B cell (primary cell): Measurements from ENCODE around the gene CLASP2.

ENCODE experiments used
- EZH2 ChIP-seq: IDR thresholded peaks from 2 replicates; pipeline ENCODE4 v1.6.1; 2012; ENCODE audit warnings: borderline replicate concordance, low read depth, mild to moderate bottlenecking, moderate library complexity, low read length; ENCODE audit not compliant: insufficient read depth, poor library complexity, severe bottlenecking
- TF ChIP-seq, protein P1 (sequence below): fragments of 200-600 bp; IDR thresholded peaks from one replicate; pipeline ENCODE4 v1.8.0; 2022; ENCODE audit warnings: antibody characterized with exemption, mild to moderate bottlenecking

DNA sequence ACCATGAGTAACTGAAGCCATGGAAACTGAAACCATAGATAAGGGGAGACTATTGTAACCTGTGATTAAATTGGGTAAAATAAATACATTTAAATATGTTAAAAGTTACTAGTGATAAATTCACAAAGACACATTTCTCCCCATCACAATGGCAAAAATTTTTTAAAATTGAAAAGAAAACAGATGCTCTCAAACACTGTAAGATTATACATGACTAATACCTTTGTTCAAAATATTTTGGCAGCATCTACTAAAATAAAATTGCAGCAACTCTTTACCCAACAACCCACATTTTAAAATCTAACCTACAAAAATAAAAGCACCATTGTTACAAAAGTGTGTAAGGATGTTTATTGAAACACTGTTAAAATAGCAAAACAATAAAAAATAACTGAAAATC, 93.3 kb downstream of the CLASP2 start:
- TF ChIP-seq, protein P1, sequence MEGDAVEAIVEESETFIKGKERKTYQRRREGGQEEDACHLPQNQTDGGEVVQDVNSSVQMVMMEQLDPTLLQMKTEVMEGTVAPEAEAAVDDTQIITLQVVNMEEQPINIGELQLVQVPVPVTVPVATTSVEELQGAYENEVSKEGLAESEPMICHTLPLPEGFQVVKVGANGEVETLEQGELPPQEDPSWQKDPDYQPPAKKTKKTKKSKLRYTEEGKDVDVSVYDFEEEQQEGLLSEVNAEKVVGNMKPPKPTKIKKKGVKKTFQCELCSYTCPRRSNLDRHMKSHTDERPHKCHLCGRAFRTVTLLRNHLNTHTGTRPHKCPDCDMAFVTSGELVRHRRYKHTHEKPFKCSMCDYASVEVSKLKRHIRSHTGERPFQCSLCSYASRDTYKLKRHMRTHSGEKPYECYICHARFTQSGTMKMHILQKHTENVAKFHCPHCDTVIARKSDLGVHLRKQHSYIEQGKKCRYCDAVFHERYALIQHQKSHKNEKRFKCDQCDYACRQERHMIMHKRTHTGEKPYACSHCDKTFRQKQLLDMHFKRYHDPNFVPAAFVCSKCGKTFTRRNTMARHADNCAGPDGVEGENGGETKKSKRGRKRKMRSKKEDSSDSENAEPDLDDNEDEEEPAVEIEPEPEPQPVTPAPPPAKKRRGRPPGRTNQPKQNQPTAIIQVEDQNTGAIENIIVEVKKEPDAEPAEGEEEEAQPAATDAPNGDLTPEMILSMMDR: no peak
- no peak for TF ChIP-seq EZH2
